Body of pancreas (tissue), 4 donors: ENCODE data around the gene GRK1.

Source experiments
- POLR2A ChIP-seq, 3 donors: fragments of 450-650 bp; IDR thresholded peaks; one replicate each; pipeline ENCODE4 v1.6.1; 2016; ENCODE audit warnings: antibody characterized with exemption in 3 of 3, mild to moderate bottlenecking in 2 of 3
- TF ChIP-seq, protein P1 (sequence below), 7 experiments: fragments of 450-650 bp in 4 of 7; fragments of 200-600 bp in 3 of 7; sonication (generic) in 3 of 7; IDR thresholded peaks; one replicate each; pipeline ENCODE4 v1.5.1; 2016 to 2019; ENCODE audit warnings: antibody characterized with exemption in 7 of 7

DNA sequence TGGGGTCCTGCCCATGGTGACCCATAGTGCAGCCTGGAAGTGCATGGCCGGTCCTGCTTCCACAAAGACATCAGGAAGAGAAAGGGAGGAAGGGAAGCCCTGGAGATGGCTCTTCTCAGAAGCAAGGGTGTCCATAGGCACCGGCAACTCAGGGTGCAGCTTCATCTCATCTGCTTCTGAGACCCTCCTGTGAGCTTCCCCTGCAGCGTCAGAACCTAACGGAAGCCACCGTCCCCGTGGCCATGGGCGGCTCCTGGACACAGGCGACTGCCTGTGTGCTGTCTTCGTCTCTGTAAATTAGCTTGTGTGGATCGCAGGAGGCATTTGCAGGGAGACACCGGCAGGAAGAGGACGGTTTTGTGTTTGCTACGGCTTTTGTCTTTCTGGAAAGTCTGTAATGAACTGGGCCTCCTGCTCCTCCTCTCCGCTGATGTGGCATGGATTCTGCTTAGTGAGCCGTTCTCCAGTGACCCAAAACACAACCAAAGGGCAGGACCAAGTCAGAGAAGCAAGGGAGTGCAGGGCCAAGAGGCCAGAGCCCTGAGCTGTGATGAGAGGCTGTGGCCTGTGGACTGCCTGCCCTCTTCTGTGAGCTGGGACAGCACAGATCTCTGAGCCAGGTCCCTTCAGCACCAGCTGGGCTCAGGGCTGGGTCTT lies 11.5 kb upstream of the GRK1 start:
- TF ChIP-seq, protein P1, sequence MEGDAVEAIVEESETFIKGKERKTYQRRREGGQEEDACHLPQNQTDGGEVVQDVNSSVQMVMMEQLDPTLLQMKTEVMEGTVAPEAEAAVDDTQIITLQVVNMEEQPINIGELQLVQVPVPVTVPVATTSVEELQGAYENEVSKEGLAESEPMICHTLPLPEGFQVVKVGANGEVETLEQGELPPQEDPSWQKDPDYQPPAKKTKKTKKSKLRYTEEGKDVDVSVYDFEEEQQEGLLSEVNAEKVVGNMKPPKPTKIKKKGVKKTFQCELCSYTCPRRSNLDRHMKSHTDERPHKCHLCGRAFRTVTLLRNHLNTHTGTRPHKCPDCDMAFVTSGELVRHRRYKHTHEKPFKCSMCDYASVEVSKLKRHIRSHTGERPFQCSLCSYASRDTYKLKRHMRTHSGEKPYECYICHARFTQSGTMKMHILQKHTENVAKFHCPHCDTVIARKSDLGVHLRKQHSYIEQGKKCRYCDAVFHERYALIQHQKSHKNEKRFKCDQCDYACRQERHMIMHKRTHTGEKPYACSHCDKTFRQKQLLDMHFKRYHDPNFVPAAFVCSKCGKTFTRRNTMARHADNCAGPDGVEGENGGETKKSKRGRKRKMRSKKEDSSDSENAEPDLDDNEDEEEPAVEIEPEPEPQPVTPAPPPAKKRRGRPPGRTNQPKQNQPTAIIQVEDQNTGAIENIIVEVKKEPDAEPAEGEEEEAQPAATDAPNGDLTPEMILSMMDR (IDR thresholded peaks at IDR 0.05), result no peak
- TF ChIP-seq POLR2A (IDR thresholded peaks at IDR 0.05), result no peak
